ELF-1 (cell line): Measurements from ENCODE around the gene METTL26.

ENCODE experiments used
- DNase-seq: peaks from one replicate; pipeline ENCODE4 v3.0.0-alpha.2; 2016; ENCODE audit warnings: low read depth, low spot score

METTL26 gene

GRCh38 chr16:658679-659571, 22.8 kb upstream of the METTL26 start:
- no peak for DNase-seq

DNA sequence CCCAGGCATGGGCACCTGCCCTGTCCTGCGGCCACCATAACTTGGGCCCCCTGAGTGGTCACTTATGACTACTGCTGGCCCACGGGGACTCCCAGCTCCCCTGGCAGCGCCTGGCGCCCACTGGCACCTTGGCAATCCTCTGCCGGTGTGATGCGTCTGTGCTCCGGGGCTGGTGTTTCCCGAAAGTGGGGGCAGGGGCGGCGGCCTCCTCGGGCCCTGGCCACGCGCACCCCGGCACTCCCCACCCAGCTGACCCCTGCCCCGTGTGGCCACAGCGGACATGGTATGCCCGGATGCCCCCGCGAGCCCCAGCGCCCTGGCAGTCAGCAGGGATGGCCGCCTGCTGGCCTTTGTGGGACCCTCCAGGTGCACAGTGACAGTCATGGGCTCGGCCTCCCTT, 21.4 kb upstream of the METTL26 start:
- DNase-seq = no peak

DNA sequence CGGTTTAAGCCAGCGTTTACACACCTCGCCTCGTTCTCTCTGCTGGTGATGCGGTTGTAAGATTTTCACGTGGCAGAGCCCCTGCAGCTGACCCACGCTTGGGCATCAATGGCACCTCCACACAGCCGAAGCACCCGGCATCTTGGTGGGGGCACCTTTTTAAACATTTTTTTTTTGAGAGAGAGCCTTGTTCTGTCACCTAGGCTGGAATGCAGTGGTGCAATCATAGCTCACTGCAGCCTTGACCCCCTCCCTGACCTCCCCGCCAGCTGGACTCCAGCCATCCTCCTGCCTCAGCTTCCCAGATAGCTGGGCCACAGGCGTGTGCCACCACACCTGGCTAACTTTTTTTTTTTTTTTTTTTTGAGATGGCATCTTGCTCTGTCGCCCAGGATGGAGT, 17.9 kb upstream of the METTL26 start:
- no peak for DNase-seq

GRCh38 chr16:652454-653305, 16.6 kb upstream of the METTL26 start:
- DNase-seq = no peak

DNA sequence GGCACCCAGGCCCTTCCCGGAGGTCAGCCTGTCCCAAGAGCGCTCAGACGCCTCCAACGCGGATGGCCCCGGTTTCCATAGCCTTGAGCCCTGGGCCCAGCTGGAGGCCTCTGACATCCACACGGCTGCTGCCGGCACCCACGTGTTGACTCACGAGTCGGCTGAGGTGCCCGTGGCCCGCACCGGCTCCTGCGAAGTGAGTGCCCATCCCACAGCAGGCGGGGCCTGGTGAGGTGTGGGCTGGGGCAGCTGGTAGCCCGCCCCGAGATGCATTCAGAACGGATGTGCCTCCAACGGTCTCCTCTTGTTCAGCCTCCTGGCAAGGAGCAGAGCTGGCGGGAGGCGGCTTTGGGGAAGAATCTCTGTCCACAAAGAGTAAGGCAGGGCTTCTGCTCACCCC, 15.7 kb upstream of the METTL26 start:
- no peak for DNase-seq

DNA sequence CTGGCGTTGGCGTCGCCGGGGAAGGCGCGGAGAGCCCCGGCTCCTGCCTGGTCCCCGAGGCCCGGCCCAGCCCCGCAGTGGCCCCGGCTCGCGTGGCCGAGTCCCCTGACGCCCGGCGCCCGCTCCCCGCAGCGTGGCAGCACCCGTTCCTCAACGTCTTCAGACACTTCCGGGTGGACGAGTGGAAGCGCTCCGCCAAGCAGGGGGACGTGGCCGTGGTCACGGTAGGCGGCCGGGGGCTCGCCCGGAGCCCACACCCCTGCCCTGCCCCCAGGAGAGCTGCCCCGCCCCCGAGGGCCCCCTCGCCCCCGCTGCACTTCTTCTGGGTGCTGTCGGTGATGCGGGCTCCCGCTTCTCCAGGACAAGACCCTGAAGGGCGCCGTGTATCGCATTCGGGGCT, 13.5 kb upstream of the METTL26 start:
- no peak for DNase-seq

- DNase-seq = peak; percentile 96
These were observed 12.9 kb upstream of the METTL26 start, which contains the start of gene WDR90 for GRCh38 chr16:648781-649589. WDR90 (plus strand) TSS chr16:649365; CDS start chr16:649417, 52 bp downstream.

- DNase-seq = no peak
These were observed 12.1 kb upstream of the METTL26 start for GRCh38 chr16:648071-648780.

DNA sequence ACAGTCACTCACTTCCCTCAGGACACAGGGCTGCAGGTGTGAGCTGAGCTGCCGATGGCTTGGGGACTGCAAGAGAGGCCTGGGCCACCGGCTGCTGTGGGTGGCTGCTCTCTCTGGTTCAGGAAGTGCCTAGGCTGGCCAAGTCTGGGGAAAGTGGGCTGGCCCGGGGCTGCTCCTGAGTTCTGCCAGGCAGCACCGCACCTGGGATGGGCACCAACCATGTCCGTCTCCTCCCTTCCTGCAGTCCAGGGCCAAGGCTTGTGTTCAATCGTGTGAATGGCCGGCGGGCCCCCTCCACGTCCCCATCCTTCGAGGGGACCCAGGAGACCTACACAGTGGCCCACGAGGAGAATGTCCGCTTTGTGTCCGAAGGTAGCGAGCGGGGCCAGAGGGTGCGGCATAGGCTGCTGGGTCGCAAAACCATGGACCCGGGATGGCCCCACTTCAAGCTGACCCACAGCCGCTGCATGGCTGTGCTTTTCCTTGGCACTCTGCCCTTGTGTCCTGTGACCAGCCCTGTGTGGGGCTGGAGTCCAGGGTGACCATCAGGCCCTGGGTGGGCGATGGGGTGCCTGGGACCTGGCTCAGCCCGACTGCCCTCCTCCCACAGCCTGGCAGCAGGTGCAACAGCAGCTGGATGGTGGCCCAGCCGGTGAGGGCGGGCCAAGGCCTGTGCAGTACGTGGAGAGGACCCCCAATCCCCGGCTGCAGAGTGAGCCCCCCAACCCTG, 11.2 kb upstream of the METTL26 start:
- no peak for DNase-seq

DNA sequence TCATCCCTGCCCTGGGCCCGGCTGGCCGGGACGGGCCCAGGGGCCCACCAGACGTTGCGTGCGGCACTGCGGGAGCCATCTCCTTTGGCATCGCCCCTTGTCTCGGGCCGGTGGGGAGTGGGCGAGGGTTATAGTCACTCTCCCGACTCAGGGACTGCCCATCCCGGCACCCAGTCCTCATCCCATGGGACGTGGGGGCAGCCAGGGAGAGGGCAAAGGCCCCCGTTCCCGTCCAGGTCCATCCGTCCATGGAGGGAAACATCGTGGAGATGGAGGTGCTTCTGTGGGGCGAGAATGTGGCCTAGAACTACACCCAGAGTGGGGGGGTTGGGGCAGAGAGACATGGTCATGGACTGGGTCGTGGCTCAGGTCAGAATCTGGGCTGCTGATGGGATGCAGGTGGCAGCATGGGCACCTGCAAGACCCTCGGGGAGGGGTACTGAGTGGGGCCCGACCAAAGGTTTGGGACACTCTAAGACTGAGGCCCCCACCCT, 10.6 kb upstream of the METTL26 start:
- DNase-seq = no peak

DNA sequence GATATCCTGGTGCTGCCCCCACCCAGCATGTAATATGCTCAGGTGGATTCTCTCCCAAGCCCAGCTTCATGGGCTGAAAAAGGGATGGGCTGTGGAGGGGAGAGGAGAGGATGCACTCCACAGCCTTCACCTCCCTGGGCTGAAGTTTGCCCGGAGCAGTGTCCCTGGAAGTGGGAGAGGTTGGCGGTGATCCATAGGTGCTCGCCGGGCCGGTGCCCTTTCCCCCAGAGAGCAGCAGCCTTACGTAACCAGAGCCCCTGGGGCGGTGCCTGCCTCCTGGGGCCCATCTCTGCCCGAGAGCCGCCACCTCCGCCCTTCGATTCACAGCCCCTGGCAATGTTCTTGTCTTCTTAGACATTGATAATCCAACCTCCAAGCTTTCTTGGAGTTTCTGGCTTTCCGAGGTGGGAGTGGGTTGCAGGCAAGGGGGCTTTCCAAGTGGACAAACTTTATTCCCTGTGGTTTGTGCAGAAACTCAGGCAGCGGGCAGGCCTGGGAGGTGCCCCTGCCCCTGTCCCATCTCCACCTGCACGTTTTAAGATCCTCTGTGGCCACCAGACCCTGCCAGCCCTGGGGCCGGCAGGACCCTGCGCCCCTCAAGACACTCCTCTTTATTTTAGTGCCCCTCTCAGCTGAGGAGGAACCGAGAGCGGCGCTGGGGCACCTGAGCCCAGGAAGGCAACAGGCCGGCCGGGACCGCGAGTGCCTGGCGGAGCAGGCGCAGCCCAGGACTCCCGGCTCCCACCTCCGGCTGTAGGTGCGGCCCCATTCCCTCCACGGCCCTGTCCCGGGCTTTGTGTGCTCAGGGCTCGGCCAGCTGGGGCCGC, 10.0 kb upstream of the METTL26 start:
- DNase-seq = no peak

- DNase-seq = no peak
These were observed 8.5 kb upstream of the METTL26 start for GRCh38 chr16:644556-644955.

DNA sequence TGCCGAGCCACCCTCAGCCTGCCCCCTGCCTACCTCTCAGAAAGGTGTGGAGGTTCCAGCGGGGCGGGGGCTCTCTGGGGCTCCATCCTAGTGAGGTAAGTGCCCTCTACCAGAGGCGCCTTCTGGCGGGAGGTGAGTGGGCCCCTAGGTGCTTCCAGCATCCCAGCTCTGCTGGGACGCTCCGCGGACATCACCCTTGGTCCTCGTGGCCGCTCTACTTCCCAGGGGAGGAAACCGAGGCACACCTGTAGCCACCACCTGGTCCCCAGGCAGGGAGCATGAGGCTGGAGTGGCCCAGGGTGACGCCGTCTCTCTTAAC, 6.9 kb upstream of the METTL26 start:
- DNase-seq = no peak

- no peak for DNase-seq
These were observed 6.3 kb upstream of the METTL26 start for GRCh38 chr16:642189-643049.

DNA sequence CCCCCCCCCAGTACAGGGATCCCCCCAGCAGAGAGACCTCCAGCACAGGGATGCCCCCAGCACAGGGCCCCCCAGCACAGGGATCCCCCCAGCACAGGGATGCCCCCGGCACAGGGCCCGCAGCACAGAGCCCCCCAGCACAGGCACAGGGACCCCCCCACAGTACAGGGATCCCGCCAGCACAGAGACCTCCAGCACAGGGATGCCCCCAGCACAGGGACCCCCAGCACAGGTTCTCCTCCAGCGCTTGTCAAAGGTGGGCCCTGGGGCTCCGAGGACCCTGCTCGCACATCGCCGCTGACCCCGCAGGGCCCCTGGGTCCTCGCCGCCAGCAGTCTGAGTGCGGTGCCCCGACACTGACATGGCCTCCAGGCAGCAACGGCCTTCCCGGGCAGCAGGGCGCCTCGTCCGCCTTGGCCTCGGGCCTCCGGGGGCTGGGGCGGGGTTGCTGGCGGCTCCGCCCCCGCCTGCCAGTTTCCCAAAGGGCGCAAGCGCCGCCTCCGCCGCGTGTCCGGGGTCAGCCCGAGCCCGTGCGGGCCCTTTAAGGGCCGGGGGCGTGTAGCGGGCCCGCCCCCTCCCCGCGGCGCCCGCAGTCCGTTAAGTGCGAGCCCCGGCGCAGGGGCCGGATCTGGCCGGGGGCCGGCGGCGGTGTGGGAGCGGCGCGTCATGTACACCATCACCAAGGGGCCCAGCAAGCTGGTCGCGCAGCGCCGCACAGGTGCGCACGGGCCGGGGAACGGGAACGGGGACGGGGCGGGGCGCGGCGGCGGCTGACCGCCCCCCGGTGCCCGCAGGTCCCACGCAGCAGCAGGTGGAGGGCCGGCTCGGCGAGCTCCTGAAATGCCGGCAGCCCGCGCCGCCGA, 5.5 kb upstream of the METTL26 start, which contains the start of gene MCRIP2:
Gene MCRIP2 (plus strand): TSS at position 503 of the 863 bp plus-strand sequence. CDS start 164 bp downstream, at position 667.
- peak; percentile 83 for DNase-seq

DNA sequence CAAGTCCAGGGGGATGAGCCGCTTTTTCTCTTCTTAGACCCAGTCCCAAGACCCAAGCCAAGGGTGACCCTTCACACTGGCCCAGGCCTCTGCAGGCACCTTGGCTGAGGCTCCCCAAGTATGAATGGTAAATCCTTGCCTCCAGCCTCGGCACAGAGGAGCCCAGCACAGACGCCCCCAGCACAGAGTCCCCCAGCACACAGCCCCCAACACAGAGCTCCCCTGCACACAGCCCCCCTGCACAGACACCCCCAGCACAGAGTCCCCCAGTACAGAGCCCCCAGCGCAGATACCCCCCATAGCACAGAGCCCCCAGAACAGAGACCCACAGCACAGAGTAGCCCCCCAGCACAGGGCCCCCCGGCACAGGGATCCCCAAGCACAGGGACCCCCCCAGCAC, 4.5 kb upstream of the METTL26 start:
- DNase-seq = no peak

DNA sequence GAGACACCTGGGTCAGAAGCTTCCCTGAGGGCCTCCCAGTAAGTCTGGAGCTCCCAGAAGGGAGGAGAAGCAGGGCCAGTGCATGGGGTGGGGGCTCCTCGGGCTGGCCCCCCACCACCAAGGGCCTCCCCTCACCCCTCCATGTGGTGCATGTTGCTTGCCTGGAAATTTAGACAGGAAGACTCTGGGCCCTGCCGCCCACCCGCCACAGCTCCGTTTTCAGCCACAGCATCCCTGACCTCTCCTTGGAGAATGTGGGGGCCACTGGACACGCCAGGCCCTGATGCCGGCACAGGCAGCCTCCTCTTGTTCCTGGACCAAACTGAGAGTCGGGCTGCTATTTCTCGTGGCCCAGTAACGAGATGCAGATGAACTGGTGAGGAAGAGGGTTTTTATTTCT, 2.7 kb upstream of the METTL26 start:
- no peak for DNase-seq
